HG03442 (cell line): ENCODE results near the gene ARHGEF9.
"Not testable (repeated sequence)": the region's sequence is repeated elsewhere in the genome, so short reads cannot be mapped to it uniquely, and the experiment has no call there.

Source experiments
- ATAC-seq: cut with Tn5 transposase; IDR thresholded peaks from one replicate; pipeline ENCODE4 v1.9.1; 2021; ENCODE audit warnings: mild to moderate bottlenecking, moderate library complexity; ENCODE audit not compliant: unreplicated experiment

Gene ARHGEF9

GRCh38 chrX:63661676-63662075, 123.3 kb downstream of the ARHGEF9 start:
- no peak for ATAC-seq

GRCh38 chrX:63658920-63659319, 126.1 kb downstream of the ARHGEF9 start:
- no peak for ATAC-seq

GRCh38 chrX:63657821-63658220, 127.2 kb downstream of the ARHGEF9 start:
- no peak for ATAC-seq

- ATAC-seq, result no peak
Observed at GRCh38 chrX:63656871-63657580, 128.0 kb downstream of the ARHGEF9 start.

- ATAC-seq, result no peak
Observed at GRCh38 chrX:63652086-63652765, 132.8 kb downstream of the ARHGEF9 start.

GRCh38 chrX:63645748-63646147, 139.3 kb downstream of the ARHGEF9 start:
- ATAC-seq, result not testable (repeated sequence)

- ATAC-seq, result no peak
Observed at GRCh38 chrX:63635750-63636149, 149.3 kb downstream of the ARHGEF9 start.

GRCh38 chrX:63613531-63614028, 171.4 kb downstream of the ARHGEF9 start:
- ATAC-seq, result no peak

- ATAC-seq, result no peak
Observed at GRCh38 chrX:63585936-63586335, 199.1 kb downstream of the ARHGEF9 start.
